ENCODE measurements around the gene NAV1.
"Not testable (repeated sequence)": the region's sequence is repeated elsewhere in the genome, so short reads cannot be mapped to it uniquely, and the experiment has no call there.

Gene NAV1

GRCh38 chr1:201538612-201539551 is at the start of gene NAV1:
NAV1 (plus strand) TSS chr1:201539127; CDS start chr1:201622885, 83,758 bp downstream.
- no peak for DNase-seq (ENCODE audit: low read depth, low spot score)

GRCh38 chr1:201489643-201490261 is 49.2 kb upstream of the NAV1 start:
- DNase-seq (ENCODE audit: low read depth, low spot score): no peak

GRCh38 chr1:201490708-201491131 is 48.2 kb upstream of the NAV1 start:
- DNase-seq (ENCODE audit: low read depth, low spot score): no peak

GRCh38 chr1:201491896-201492511 is 46.9 kb upstream of the NAV1 start:
- no peak for DNase-seq (ENCODE audit: low read depth, low spot score)

GRCh38 chr1:201493026-201493656 is 45.8 kb upstream of the NAV1 start:
- DNase-seq (ENCODE audit: low read depth, low spot score): not testable (repeated sequence)

- no peak for DNase-seq (ENCODE audit: low read depth, low spot score)
Observed at GRCh38 chr1:201493757-201494617, 44.9 kb upstream of the NAV1 start.

GRCh38 chr1:201495551-201496295 is 43.2 kb upstream of the NAV1 start:
- no peak for DNase-seq (ENCODE audit: low read depth, low spot score)

- no peak for DNase-seq (ENCODE audit: low read depth, low spot score)
Observed at GRCh38 chr1:201496296-201496690, 42.6 kb upstream of the NAV1 start.

GRCh38 chr1:201497935-201498509 is 40.9 kb upstream of the NAV1 start:
- DNase-seq (ENCODE audit: low read depth, low spot score): no peak

- no peak for DNase-seq (ENCODE audit: low read depth, low spot score)
Observed at GRCh38 chr1:201498621-201499020, 40.3 kb upstream of the NAV1 start.

- no peak for DNase-seq (ENCODE audit: low read depth, low spot score)
Observed at GRCh38 chr1:201499191-201499590, 39.7 kb upstream of the NAV1 start.

GRCh38 chr1:201499795-201500669 is 38.9 kb upstream of the NAV1 start:
- DNase-seq (ENCODE audit: low read depth, low spot score): peak; percentile 64

- DNase-seq (ENCODE audit: low read depth, low spot score): no peak
Observed at GRCh38 chr1:201500670-201501120, 38.2 kb upstream of the NAV1 start.

- DNase-seq (ENCODE audit: low read depth, low spot score): no peak
Observed at GRCh38 chr1:201501144-201501543, 37.8 kb upstream of the NAV1 start.

GRCh38 chr1:201501812-201502510 is 37.0 kb upstream of the NAV1 start:
- DNase-seq (ENCODE audit: low read depth, low spot score): no peak

- no peak for DNase-seq (ENCODE audit: low read depth, low spot score)
Observed at GRCh38 chr1:201502511-201502857, 36.4 kb upstream of the NAV1 start.

- peak; percentile 77 for DNase-seq (ENCODE audit: low read depth, low spot score)
Observed at GRCh38 chr1:201503397-201504176, 35.3 kb upstream of the NAV1 start.
